ENCODE data around the gene TRIM44. TPM values are rescaled to one million over a fixed set of nuclear protein-coding genes. Genes with fewer than 3 reads are reported as not detected.

The TRIM44 gene, protein sequence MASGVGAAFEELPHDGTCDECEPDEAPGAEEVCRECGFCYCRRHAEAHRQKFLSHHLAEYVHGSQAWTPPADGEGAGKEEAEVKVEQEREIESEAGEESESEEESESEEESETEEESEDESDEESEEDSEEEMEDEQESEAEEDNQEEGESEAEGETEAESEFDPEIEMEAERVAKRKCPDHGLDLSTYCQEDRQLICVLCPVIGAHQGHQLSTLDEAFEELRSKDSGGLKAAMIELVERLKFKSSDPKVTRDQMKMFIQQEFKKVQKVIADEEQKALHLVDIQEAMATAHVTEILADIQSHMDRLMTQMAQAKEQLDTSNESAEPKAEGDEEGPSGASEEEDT
- 20.6 and 25.4 TPM in 2 replicates for total RNA-seq

GRCh38 chr11:35662649-35663407 is at the start of gene TRIM44:
TSS of gene TRIM44 (plus strand) at chr11:35662775. CDS start at chr11:35663112, 337 bp downstream.
- DNase-seq = peak; percentile 80

GRCh38 chr11:35614939-35615569 is 47.5 kb upstream of the TRIM44 start:
- DNase-seq = no peak

GRCh38 chr11:35615921-35616900 is 46.4 kb upstream of the TRIM44 start:
- DNase-seq = peak; percentile 78

DNA sequence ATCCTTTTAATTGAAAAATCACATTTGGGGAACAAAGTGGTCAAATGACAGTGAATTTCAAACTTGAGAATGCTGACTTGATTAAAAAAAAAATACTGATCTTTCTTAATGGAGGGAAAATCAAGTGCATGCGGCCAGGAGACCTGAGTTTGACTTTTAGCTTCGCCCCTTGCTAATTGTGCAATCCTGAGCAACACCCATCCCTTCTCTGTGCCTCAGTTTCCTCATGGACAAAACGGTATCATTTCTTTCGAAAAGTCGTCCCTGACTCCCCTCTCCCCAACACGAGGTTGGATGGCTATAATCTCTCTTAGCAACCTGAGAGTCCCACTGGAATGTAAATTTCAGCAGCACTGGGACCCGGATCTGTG is 45.3 kb upstream of the TRIM44 start:
- DNase-seq = no peak

- DNase-seq = peak; percentile 90
Measured at GRCh38 chr11:35617687-35618496, 44.7 kb upstream of the TRIM44 start, which contains the start of gene FJX1. TSS of gene FJX1 (plus strand) at chr11:35618460. CDS start at chr11:35618637, 177 bp downstream.

GRCh38 chr11:35618497-35619115 is 44.0 kb upstream of the TRIM44 start:
- peak; percentile 67 for DNase-seq

GRCh38 chr11:35619116-35619854 is 43.3 kb upstream of the TRIM44 start:
- peak; percentile 70 for DNase-seq

GRCh38 chr11:35619855-35620640 is 42.5 kb upstream of the TRIM44 start:
- peak; percentile 69 for DNase-seq

DNA sequence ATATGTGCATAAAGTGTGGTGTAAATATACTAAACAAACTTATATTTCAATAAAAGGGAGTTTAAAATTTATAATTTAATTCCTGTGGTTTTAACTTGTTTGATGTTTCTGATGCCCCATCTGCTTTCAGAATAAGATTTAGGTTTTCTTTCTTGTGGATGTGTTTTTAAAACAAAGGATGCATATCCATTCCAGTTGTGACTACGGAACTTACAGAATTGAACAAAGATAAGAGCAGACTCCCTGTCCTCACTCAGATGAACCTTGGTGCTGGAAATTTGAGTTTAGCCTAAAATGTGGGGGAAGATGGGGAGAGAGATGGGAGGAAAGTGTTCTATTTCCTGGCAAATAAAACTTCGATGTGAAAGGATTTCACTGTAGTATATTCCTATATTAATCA is 41.8 kb upstream of the TRIM44 start:
- no peak for DNase-seq

- DNase-seq = peak; percentile 28
Measured at GRCh38 chr11:35621620-35622019, 41.0 kb upstream of the TRIM44 start.

- peak; percentile 80 for DNase-seq
Measured at GRCh38 chr11:35622070-35622469, 40.5 kb upstream of the TRIM44 start.

DNA sequence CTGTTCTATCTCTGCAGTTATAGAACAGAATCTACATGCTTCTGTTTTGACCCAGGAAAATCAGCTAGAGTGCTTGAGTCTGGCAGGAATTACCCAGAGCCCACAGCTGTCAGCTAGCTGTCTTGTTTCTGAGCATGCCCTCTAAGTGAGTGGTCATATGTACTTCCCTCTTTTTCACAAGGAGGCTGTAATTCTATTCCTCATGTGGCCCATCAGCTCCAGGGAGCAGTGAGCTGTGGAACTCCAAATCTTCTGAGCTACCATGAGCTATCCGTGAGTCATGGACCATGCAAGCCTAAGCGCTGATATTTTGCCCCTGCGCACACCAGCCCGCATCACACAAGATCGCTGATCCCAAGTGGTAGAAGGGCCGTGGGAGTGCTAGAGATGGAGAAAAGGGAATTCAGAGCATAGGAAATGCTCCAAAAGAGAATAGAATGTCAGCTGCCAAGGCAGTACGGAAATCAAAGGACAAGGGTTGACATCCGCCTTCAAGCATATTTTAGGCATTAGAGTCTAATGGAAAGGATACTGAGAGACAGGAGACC is 38.9 kb upstream of the TRIM44 start:
- peak; percentile 90 for DNase-seq

GRCh38 chr11:35624316-35624715 is 38.3 kb upstream of the TRIM44 start:
- no peak for DNase-seq

DNA sequence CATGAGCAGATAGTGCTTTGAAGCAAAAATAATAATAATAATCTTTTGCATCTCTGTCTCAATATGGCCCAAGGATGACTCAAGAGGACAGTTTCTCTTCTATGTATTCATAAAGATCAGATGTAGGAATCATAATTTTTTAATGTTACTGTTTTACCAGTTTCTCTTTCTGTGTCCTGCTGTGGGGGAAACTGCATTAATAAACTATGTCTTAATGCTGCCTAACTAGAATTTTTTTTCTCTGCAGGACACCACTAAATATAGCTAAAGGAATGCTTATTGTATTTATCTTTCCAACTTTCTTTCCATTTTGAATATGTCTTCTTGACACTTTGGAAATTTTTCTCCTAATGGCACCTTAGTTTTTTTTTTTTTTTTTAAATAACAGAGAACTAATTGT is 37.8 kb upstream of the TRIM44 start:
- DNase-seq = no peak

DNA sequence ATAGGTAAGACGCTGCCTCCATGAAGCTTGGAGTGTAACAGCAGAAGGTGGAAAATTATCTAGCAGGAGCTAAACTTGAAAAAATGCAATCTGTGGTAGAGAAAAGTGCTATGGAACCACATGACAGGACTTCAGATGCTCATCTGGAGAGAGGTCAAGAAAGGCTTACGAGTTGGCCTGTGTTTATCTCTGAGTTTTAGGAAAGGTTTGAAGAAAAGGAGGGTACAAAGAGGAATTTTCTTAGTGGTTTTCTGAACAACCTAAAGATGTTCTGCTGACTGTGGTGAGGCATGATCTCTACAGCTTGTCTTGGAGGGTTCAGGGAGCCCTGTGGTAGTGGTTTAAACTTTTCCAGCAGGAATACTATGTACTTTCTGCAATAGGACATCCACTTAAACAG is 36.1 kb upstream of the TRIM44 start:
- DNase-seq = no peak

DNA sequence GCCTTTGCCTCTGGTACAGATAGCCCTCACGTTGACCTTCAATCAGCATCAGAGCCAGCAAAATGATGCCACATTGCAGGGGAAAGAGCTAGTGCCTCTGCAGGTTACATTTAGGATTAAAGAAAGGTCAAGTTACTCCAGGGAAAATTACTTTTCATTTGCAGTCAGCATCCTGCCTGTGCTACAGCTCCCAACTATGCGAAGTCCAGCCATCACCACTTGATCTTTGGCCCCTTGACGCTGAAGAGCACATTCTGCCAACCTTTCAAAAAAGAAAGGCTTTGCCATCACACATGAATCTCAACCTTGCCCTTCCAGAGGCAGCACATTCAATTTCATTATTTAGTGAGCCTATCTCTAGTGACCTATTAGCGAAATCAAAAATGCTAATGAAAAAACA is 33.1 kb upstream of the TRIM44 start:
- peak; percentile 34 for DNase-seq

- peak; percentile 98 for DNase-seq
Measured at GRCh38 chr11:35629914-35630313, 32.7 kb upstream of the TRIM44 start.

DNA sequence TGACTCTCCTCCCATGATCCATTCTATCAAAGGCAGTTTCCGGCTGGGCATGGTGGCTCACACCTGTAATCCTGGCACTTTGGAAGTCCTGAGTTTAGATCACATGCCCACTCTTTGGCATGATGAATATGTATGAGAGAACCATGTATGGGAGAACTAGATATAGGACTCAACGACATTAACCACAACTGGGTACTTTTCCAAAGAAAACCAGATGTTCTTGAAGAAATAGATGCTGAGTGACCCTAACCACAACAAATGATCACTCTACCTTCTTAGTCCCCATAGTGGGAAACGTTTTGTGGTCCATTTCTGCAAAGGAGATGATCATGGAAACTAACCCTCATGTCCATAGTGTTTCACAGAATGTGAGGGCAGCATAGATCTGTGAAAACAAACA is 30.7 kb upstream of the TRIM44 start:
- DNase-seq = no peak

GRCh38 chr11:35632301-35632700 is 30.3 kb upstream of the TRIM44 start:
- DNase-seq = peak; percentile 34
